SK-N-DZ (cell line): ENCODE results near the gene WASL.
"Not testable (repeated sequence)": the region's sequence is repeated elsewhere in the genome, so short reads cannot be mapped to it uniquely, and the experiment has no call there.

Source experiments
- DNase-seq: peaks from one replicate; pipeline ENCODE4 v3.0.0-alpha.2; 2015; ENCODE audit warnings: low spot score

WASL gene

GRCh38 chr7:123769371-123769770 lies 20.6 kb upstream of the WASL start:
- no peak for DNase-seq

- DNase-seq, result no peak
Measured at GRCh38 chr7:123768493-123768892, 19.7 kb upstream of the WASL start.

- DNase-seq, result no peak
Measured at GRCh38 chr7:123763191-123763661, 14.4 kb upstream of the WASL start.

- no peak for DNase-seq
Measured at GRCh38 chr7:123761729-123762128, 12.9 kb upstream of the WASL start.

GRCh38 chr7:123757095-123757494 lies 8.3 kb upstream of the WASL start:
- DNase-seq, result no peak

GRCh38 chr7:123755338-123755737 lies 6.5 kb upstream of the WASL start:
- no peak for DNase-seq

GRCh38 chr7:123754271-123754871 lies 5.6 kb upstream of the WASL start:
- DNase-seq, result no peak

- DNase-seq, result no peak
Measured at GRCh38 chr7:123752534-123752933, 3.7 kb upstream of the WASL start.

- no peak for DNase-seq
Measured at GRCh38 chr7:123751821-123752220, 3.0 kb upstream of the WASL start.

GRCh38 chr7:123750389-123751230 lies 1.8 kb upstream of the WASL start:
- no peak for DNase-seq

- DNase-seq, result no peak
Measured at GRCh38 chr7:123749537-123749857, 694 bp upstream of the WASL start.

- peak; percentile 32 for DNase-seq
Measured at GRCh38 chr7:123748171-123748733, 551 bp downstream of the WASL start.

GRCh38 chr7:123747620-123748141 lies 1.1 kb downstream of the WASL start:
- DNase-seq, result peak; percentile 65

GRCh38 chr7:123746931-123747488 lies 1.8 kb downstream of the WASL start:
- DNase-seq, result no peak

- DNase-seq, result no peak
Measured at GRCh38 chr7:123746055-123746454, 2.7 kb downstream of the WASL start.

- no peak for DNase-seq
Measured at GRCh38 chr7:123745437-123745836, 3.4 kb downstream of the WASL start.

- no peak for DNase-seq
Measured at GRCh38 chr7:123744416-123744815, 4.4 kb downstream of the WASL start.

- DNase-seq, result no peak
Measured at GRCh38 chr7:123741940-123742339, 6.9 kb downstream of the WASL start.

GRCh38 chr7:123738808-123739207 lies 10.0 kb downstream of the WASL start:
- no peak for DNase-seq

GRCh38 chr7:123738356-123738755 lies 10.4 kb downstream of the WASL start:
- DNase-seq, result no peak

- DNase-seq, result not testable (repeated sequence)
Measured at GRCh38 chr7:123737168-123737674, 11.6 kb downstream of the WASL start.

GRCh38 chr7:123735539-123735938 lies 13.3 kb downstream of the WASL start:
- no peak for DNase-seq
